Measurements from ENCODE around the gene SMPD4. TPM values are rescaled to one million over a fixed set of nuclear protein-coding genes. Genes with fewer than 3 reads are reported as not detected.
A peak's percentile ranks its signal among the peaks of the same experiment; 100 is the strongest.
"Not testable (repeated sequence)": the region's sequence is repeated elsewhere in the genome, so short reads cannot be mapped to it uniquely, and the experiment has no call there.

The SMPD4 gene
- total RNA-seq, 1 experiment from 2014 or later = 32.5 TPM

DNA sequence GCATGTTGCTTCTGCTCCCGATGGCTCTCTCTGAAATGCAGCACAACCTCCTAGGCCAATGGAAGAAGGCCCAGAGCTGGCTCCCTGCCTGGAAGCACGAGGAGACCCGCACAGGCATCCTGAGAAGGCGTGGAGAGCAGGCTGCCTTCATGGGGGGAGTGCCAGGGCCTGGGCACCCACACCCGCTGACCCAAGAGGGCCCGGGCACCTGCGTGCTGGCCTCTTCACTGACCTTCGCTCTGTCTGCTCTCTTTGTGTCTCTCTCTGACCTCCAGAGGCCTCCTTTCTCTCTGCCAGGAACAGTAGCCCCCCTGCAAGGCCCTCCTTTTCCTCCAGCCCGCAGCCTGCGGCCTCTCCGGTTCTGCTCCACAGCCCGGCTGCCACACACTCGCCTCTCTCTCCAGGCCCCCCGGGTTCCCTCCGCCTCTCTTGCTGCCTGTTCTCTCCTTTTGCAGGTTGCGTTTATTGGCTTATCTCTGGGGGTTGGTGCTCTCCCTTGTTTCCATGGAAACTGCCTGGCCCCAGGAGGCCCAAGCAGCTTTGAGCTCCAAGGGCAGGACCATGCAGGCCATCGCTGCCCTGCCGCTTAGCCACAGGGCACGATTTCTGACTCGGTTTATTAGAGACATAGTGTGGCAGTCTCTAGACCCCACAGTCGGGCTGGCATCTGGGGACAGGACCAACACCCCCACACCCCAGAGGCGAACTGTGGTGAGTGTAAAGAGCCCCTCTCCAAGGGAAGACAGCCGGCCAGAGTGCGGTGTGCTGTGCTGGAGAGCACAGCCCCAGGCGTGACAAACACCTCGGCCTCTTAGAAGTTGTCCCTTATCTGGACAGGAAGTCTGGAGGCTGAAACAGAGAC lies 2.3 kb upstream of the SMPD4 start:
- no peaks in the 10 kb centered on the region; the same call in 1 of the 2 replicates for H3K36me3 ChIP-seq (ENCODE audit: insufficient read depth, low read length)
- H3K4me1 ChIP-seq (ENCODE audit: low read length) = peaks cover 17% of the 10 kb centered on the region
- H3K79me2 ChIP-seq (ENCODE audit: low read length) = peaks cover 42% of the 10 kb centered on the region
- H3K9me3 ChIP-seq (ENCODE audit: low read length) = no peaks in the 10 kb centered on the region
- H3K27ac ChIP-seq (ENCODE audit: low read length) = no peak overlapping the region; the same call in 1 of the 2 replicates
- no peaks in the 10 kb centered on the region for H3K9me2 ChIP-seq (replicated peaks; ENCODE audit: insufficient read depth, low read length)
- H3K27me3 ChIP-seq (ENCODE audit: low read length) = no peaks in the 10 kb centered on the region
- 0 out of 2 replicates have a peak, but pooled peaks cover 12% of the 10 kb centered on the region for H4K20me1 ChIP-seq (ENCODE audit: insufficient read depth, low read depth, low read length)
- H3K4me2 ChIP-seq (ENCODE audit: low read depth, low read length, poor library complexity, severe bottlenecking) = peak overlapping the region; percentile 90
- peak; percentile 32 for DNase-seq
- no peak overlapping the region for H2AFZ ChIP-seq (ENCODE audit: low read length)
- H3K4me3 ChIP-seq (ENCODE audit: low read length) = peak overlapping the region; percentile 99
- peak overlapping the region; percentile 93 for H3K9ac ChIP-seq (ENCODE audit: low read length)

DNA sequence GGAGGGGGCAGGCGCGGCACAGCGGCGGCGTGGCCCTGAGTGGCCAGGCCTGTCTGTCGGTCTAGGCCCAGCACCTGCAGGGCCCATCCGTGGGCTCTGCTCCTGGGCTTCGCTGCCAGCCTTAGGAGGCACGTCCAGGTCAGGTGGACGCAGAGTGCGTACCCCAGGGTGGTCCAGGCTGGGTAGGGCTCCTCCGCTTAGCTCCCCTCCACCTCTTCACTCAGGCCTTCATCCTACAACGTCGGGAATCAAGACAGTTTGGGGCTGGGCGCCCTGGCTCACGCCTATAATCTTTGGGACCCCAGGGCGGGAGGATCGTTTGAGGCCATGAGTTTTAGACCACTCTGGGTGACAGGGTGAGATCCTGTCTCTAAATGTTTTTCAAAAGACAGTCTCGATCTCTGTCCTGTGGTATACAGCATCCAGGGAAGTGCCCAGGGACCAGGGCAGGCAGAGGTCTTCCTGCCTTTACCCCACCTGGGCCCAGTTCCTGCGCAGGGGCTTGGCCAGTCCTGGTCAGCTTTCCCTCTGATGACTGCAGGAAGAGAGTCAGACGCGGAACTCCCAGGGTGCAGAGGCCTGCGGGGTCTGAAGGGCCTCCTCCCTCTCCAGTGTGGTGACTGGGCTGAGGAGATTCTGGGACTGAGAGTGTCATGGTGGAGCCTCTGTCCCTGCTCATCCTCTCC lies 1.6 kb upstream of the SMPD4 start:
- 0 out of 2 replicates have a peak, but pooled peaks cover 12% of the 10 kb centered on the region for H4K20me1 ChIP-seq (ENCODE audit: insufficient read depth, low read depth, low read length)
- H3K79me2 ChIP-seq (ENCODE audit: low read length) = peaks cover 50% of the 10 kb centered on the region
- H3K4me1 ChIP-seq (ENCODE audit: low read length) = peaks cover 17% of the 10 kb centered on the region
- peak overlapping the region; percentile 93 for H3K9ac ChIP-seq (ENCODE audit: low read length)
- H3K36me3 ChIP-seq (ENCODE audit: insufficient read depth, low read length); H3K9me3 ChIP-seq (ENCODE audit: low read length); H3K27me3 ChIP-seq (ENCODE audit: low read length); H3K9me2 ChIP-seq (replicated peaks; ENCODE audit: insufficient read depth, low read length); H2AFZ ChIP-seq (ENCODE audit: low read length): not testable (repeated sequence)
- peak; percentile 46 for DNase-seq
- H3K27ac ChIP-seq (ENCODE audit: low read length) = peak overlapping the region; percentile 22; the same call in 1 of the 2 replicates
- peak overlapping the region; percentile 90 for H3K4me2 ChIP-seq (ENCODE audit: low read depth, low read length, poor library complexity, severe bottlenecking)
- H3K4me3 ChIP-seq (ENCODE audit: low read length) = peak overlapping the region; percentile 99

DNA sequence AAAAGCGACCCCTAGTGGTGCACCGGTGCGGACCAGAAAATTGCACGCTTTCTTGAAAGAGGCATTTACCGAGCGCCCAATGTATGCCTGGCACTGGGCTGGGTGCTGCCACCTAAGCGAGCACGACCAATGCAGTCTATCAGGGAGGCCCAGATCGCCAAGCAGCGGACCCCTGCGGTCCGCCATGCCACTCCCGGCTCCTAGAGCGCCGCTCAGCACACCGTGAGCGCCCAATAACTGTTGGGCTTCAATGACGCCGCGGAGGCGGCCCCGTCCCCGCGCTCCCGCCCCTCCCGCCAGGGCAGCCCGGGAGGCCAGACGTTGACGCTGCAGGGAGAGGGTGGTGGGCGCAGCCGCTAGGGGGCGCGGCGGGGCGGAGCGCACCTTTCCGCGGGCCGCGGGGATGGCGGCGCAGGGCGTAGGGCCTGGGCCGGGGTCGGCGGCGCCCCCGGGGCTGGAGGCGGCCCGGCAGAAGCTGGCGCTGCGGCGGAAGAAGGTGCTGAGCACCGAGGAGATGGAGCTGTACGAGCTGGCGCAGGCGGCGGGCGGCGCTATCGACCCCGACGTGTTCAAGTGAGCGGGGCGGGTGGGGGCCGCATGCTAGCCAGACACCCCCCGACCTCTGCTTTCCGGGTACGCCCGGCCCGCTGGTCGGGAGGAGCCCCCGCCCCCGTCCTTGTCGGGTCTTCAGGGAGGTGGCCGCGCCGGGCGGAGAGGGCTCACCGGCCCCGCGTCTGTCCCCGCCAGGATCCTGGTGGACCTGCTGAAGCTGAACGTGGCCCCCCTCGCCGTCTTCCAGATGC lies 679 bp upstream of the SMPD4 start, which contains the start of gene MZT2B:
Gene MZT2B, plus strand, starts transcription at position 383 of the 803 bp plus-strand sequence. Its CDS starts 21 bp downstream, at position 404.
- Histone ChIP-seq H3K27ac (ENCODE audit: low read length) (peak within 1 kb of the TSS; percentile 77), H3K4me3 (ENCODE audit: low read length) (peak within 1 kb of the TSS; percentile 99), H3K79me2 (ENCODE audit: low read length) (peaks cover 59% of the 10 kb centered on the region), H2AFZ (ENCODE audit: low read length) (peak within 1 kb of the TSS; percentile 62; the same call in 1 of the 2 replicates), H3K4me1 (ENCODE audit: low read length) (peaks cover 17% of the 10 kb centered on the region), H4K20me1 (ENCODE audit: insufficient read depth, low read depth, low read length) (0 out of 2 replicates have a peak, but pooled peaks cover 12% of the 10 kb centered on the region), H3K9ac (ENCODE audit: low read length) (peak within 1 kb of the TSS; percentile 93), H3K4me2 (ENCODE audit: low read depth, low read length, poor library complexity, severe bottlenecking) (peak within 1 kb of the TSS; percentile 90)
- not testable (repeated sequence) for H3K9me2 ChIP-seq (replicated peaks; ENCODE audit: insufficient read depth, low read length); H3K36me3 ChIP-seq (ENCODE audit: insufficient read depth, low read length); H3K27me3 ChIP-seq (ENCODE audit: low read length); H3K9me3 ChIP-seq (ENCODE audit: low read length)
- peak; percentile 97 for DNase-seq

DNA sequence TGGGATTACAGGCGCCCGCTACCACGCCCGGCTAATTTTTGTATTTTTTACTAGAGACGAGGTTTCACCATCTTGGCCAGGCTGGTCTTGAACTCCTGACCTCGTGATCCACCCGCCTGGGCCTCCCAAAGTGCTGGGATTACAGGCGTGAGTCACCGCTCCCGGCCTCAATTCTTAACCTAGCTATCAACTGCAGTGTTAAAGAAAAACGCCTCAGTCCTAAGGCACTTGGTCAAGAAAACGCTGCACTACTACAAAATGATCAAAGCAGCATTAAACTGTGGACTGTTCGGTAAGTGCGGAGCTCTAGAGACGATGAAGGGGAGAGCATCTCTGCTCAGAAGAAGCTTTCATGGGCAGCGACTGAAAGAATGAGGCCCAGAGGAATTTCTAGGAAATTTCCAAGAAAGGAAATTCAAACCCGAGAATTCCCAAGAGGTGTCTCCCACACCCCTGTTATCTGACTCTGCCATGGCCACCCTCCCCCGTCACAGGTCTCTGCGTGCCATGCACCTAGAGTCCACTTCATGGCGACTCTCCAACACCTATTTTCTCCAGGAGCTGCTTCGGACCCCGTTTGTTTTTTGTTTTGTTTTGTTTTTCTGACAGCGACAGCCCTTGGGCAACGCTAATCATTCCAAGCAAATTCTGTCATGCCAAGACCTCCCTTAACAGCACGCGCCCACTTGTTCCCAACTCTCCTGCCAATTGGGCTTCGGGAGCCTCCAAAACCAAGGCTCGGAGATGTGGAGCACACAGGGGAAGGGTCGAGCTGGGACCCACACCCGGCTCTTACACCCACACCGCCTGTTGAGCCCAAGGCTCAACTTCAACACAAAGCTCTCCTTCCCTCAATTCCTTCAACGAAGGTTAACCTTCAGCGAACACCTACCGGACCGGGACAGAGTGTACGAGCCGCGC lies 738 bp downstream of the SMPD4 start:
- not testable (repeated sequence) for H3K36me3 ChIP-seq (ENCODE audit: insufficient read depth, low read length); H3K9me3 ChIP-seq (ENCODE audit: low read length); H3K27me3 ChIP-seq (ENCODE audit: low read length); H3K9me2 ChIP-seq (replicated peaks; ENCODE audit: insufficient read depth, low read length); H3K27ac ChIP-seq (ENCODE audit: low read length)
- Histone ChIP-seq H4K20me1 (ENCODE audit: insufficient read depth, low read depth, low read length) (0 out of 2 replicates have a peak, but pooled peaks cover 12% of the 10 kb centered on the region), H2AFZ (ENCODE audit: low read length) (peak overlapping the region; percentile 62; the same call in 1 of the 2 replicates), H3K9ac (ENCODE audit: low read length) (peak overlapping the region; percentile 93), H3K4me1 (ENCODE audit: low read length) (peaks cover 17% of the 10 kb centered on the region), H3K79me2 (ENCODE audit: low read length) (peaks cover 70% of the 10 kb centered on the region), H3K4me2 (ENCODE audit: low read depth, low read length, poor library complexity, severe bottlenecking) (peak overlapping the region; percentile 90), H3K4me3 (ENCODE audit: low read length) (peak overlapping the region; percentile 99)
- DNase-seq = peak; percentile 41

DNA sequence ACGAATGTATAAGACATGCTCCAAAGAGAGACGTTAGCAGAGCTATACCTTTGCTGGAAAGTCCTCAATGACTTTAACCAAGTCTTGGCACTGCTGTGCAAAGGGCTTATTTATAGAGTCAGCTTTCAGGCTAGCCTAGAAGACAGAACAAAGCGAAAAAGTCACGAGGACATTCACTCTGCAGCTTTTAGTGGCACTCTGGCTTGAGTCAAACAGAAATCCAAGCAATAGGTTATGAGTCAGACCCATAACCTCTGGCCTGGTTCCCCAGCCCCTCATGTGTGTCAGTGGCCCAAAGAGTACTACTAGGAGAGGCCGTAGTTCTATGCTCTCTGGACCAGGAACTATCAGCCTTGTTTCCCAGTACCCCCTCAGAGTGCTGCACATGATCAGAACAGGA lies 6.5 kb downstream of the SMPD4 start:
- not testable (repeated sequence) for H3K36me3 ChIP-seq (ENCODE audit: insufficient read depth, low read length); H3K9ac ChIP-seq (ENCODE audit: low read length); H3K4me1 ChIP-seq (ENCODE audit: low read length); H3K9me3 ChIP-seq (ENCODE audit: low read length); H3K9me2 ChIP-seq (replicated peaks; ENCODE audit: insufficient read depth, low read length); H3K4me3 ChIP-seq (ENCODE audit: low read length); H3K4me2 ChIP-seq (ENCODE audit: low read depth, low read length, poor library complexity, severe bottlenecking); H3K27ac ChIP-seq (ENCODE audit: low read length); H4K20me1 ChIP-seq (ENCODE audit: insufficient read depth, low read depth, low read length); H3K27me3 ChIP-seq (ENCODE audit: low read length); DNase-seq; H2AFZ ChIP-seq (ENCODE audit: low read length)
- peaks cover 44% of the 10 kb centered on the region for H3K79me2 ChIP-seq (ENCODE audit: low read length)

DNA sequence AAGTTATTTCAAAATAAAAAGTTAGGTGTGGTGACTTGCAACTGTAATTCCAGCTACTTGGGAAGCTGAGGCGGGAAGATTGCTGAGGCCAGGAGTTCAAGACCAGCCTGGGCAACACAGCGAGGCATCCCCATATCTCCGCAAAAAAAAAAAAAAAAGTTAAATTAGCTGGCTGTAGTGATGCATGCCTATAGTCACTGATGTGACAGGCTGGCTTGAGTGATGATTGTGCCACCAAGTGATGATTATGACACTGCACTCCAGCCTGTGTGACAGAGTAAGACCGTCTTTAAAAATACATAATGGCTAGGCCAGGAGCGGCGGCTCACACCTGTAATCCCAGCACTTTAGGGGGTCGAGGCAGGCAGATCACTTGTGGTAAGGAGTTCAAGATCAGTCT lies 11.5 kb downstream of the SMPD4 start:
- H4K20me1 ChIP-seq (ENCODE audit: insufficient read depth, low read depth, low read length) = no peaks in the 10 kb centered on the region
- H3K9ac ChIP-seq (ENCODE audit: low read length) = no peak overlapping the region
- peaks cover 4% of the 10 kb centered on the region; the same call in 1 of the 2 replicates for H3K36me3 ChIP-seq (ENCODE audit: insufficient read depth, low read length)
- DNase-seq = no peak
- no peaks in the 10 kb centered on the region for H3K27me3 ChIP-seq (ENCODE audit: low read length)
- H2AFZ ChIP-seq (ENCODE audit: low read length) = no peak overlapping the region
- no peak overlapping the region for H3K4me2 ChIP-seq (ENCODE audit: low read depth, low read length, poor library complexity, severe bottlenecking)
- H3K27ac ChIP-seq (ENCODE audit: low read length) = no peak overlapping the region
- H3K9me3 ChIP-seq (ENCODE audit: low read length) = no peaks in the 10 kb centered on the region
- H3K4me1 ChIP-seq (ENCODE audit: low read length) = no peaks in the 10 kb centered on the region
- no peak overlapping the region for H3K4me3 ChIP-seq (ENCODE audit: low read length)
- H3K79me2 ChIP-seq (ENCODE audit: low read length) = no peaks in the 10 kb centered on the region
- no peaks in the 10 kb centered on the region for H3K9me2 ChIP-seq (replicated peaks; ENCODE audit: insufficient read depth, low read length)

DNA sequence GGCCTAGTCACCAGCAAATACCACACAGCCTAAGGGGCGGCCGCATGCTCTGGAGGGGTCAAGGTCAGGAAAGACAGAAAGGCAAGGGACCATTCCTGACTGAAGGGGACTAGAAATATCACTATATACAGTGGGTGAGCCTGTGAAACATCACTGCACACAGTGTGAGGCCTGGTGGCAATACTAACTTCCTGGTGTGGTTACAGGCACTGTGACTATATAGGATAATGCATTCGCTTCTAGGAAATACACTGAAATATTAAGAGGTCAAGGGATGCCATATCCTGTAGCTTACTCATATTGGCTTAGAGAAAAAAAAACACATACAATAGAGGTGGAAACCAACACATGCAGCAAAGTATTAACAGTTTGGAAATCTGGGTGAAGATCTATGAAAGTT lies 12.2 kb downstream of the SMPD4 start:
- not testable (repeated sequence) for H3K27ac ChIP-seq (ENCODE audit: low read length); H3K4me2 ChIP-seq (ENCODE audit: low read depth, low read length, poor library complexity, severe bottlenecking); H3K4me1 ChIP-seq (ENCODE audit: low read length); DNase-seq; H4K20me1 ChIP-seq (ENCODE audit: insufficient read depth, low read depth, low read length); H3K4me3 ChIP-seq (ENCODE audit: low read length); H3K79me2 ChIP-seq (ENCODE audit: low read length); H3K36me3 ChIP-seq (ENCODE audit: insufficient read depth, low read length); H3K27me3 ChIP-seq (ENCODE audit: low read length); H3K9me3 ChIP-seq (ENCODE audit: low read length); H3K9me2 ChIP-seq (replicated peaks; ENCODE audit: insufficient read depth, low read length); H2AFZ ChIP-seq (ENCODE audit: low read length); H3K9ac ChIP-seq (ENCODE audit: low read length)
